Pons (tissue), 1 donor: Measurements from ENCODE around the gene FHIT.

Experiments used
- DNase-seq: peaks from one replicate; pipeline ENCODE4 v3.0.0-alpha.2; 2016; ENCODE audit warnings: low spot score

FHIT gene

GRCh38 chr3:59717679-59718205 lies 1533.5 kb downstream of the FHIT start:
- DNase-seq, result no peak

DNA sequence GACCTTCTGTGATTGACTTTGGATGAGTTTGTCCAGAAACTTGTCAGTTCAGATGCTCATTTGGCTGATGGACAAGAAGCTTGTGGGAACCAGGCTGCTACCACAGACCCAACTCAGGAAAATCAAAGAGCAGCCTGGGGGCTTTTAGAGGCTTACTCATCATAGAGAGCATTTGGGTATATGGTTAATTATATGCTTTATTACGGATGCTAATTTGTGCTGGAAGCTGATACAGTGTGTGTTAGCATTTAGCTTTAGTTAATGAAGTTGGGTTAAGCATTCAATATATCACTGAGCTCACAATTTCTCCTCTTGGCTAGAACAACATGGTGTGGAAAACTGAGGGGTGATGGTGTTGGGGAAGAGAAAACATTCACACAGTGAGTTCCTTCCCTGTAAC lies 1537.2 kb downstream of the FHIT start:
- no peak for DNase-seq

DNA sequence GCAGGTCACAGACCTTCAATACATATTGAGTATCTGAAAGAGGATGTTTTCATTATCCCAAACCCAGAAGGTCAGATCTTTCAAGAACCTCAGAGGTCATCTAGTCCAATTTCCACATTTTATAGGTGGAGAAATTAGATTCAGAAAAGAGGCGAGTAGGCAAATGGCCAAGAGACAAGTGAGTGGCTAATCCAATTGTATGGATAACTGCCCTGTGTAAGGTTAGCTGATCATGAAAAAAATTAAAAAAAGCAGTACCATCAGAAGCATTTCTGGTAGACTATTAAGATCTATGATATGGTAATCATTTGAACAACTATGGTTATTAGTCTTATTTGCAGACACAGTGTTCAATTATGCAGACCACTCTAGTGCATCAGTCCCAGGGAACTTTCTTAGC lies 1540.7 kb downstream of the FHIT start:
- DNase-seq, result no peak

GRCh38 chr3:59709702-59710553 lies 1541.3 kb downstream of the FHIT start:
- DNase-seq, result peak; percentile 71

DNA sequence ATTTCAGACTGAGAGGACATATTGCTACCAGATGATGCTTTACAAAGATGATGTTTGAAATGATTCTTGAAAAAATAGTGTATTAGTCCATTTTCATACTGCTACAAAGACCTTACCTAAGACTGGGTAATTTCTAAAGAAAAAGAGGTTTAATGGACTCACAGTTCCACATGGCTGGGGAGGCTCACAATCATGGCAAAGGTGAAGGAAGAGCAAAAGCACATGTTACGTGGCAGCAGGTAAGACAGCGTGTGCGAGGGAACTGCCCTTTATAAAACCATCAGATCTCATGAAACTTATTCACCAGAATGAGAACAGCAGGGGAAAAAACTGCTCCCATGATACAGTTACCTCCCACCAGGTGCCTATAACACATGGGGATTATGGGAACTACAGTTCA lies 1543.0 kb downstream of the FHIT start:
- no peak for DNase-seq

- no peak for DNase-seq
Measured at GRCh38 chr3:59704292-59704691, 1547.0 kb downstream of the FHIT start.

- DNase-seq, result no peak
Measured at GRCh38 chr3:59699648-59700320, 1551.5 kb downstream of the FHIT start.
